GM12878 (cell line): Measurements from ENCODE around the gene MLLT3. TPM values are rescaled to one million over a fixed set of nuclear protein-coding genes. Genes with fewer than 3 reads are reported as not detected.

Experiments
- ATAC-seq: fragments of 200-7000 bp; cut with Tn5 transposase; 3 replicates; pipeline ENCODE4 v1.9.1; 2020; ENCODE audit warnings: mild to moderate bottlenecking, moderate library complexity
- BruUV-seq: library from RNA; stranded (reverse); fragments of 400-500 nt; replicated peaks from 2 replicates; lab custom pipeline; 2021; lab: Mats Ljungman, UMichigan
- CTCF ChIA-PET: fragments of 300-600 bp; sonication (Branson Sonifier 250); formaldehyde crosslinking; extraction: SDS; loops from one replicate; lab custom pipeline; 2021; ENCODE audit warnings: inconsistent platforms; lab: Yijun Ruan, JAX
- POLR2A ChIA-PET: fragments of 350-600 bp; formaldehyde crosslinking; extraction: SDS; loops from one replicate; lab custom pipeline; 2021; ENCODE audit warnings: inconsistent platforms; lab: Charles Lee
- RAD21 ChIA-PET: fragments of 300-600 bp; sonication (Branson Sonifier 250); formaldehyde crosslinking; loops from one replicate; lab custom pipeline; 2023; ENCODE audit warnings: antibody characterized with exemption; ENCODE audit not compliant: unreplicated experiment; lab: Charles Lee
- SMC1A ChIA-PET: fragments of 300-600 bp; sonication (Branson Sonifier 250); formaldehyde crosslinking; loops from one replicate; lab custom pipeline; 2023; ENCODE audit not compliant: unreplicated experiment, uncharacterized antibody; lab: Charles Lee
- DNase-seq: peaks from one replicate; pipeline ENCODE4 v3.0.0-alpha.2; 2011; ENCODE audit warnings: low read depth, low spot score
- FAIRE-seq: peaks from 3 replicates; lab custom pipeline; 2011; peaks lifted over from hg19 to GRCh38; lab: Jason Lieb, UNC
- H2AFZ ChIP-seq: 2 replicates; pipeline ENCODE4 v1.6.0; 2011; ENCODE audit warnings: low read depth, low read length, control low read depth; ENCODE audit not compliant: control insufficient read depth
- H3K27ac ChIP-seq: 2 replicates; pipeline ENCODE4 v1.5.1; 2011; ENCODE audit warnings: control low read depth; ENCODE audit not compliant: control insufficient read depth, insufficient read depth
- H3K27me3 ChIP-seq, 2 experiments: replicated peaks in 1 of 2; 2 replicates each; pipeline versions ENCODE4 v1.6.0 to v1.6.1; 2011; ENCODE audit warnings: low read length in 1 of 2; ENCODE audit not compliant: control insufficient read depth in 2 of 2, insufficient read depth in 2 of 2
- H3K36me3 ChIP-seq, 2 experiments: 2 replicates each; pipeline ENCODE4 v1.5.1; 2011; ENCODE audit warnings: low read length in 1 of 2; ENCODE audit not compliant: control insufficient read depth in 2 of 2, insufficient read depth in 2 of 2
- H3K4me1 ChIP-seq: 2 replicates; pipeline ENCODE4 v1.6.1; 2011; ENCODE audit warnings: mild to moderate bottlenecking, low read length, moderate library complexity, mixed read lengths; ENCODE audit not compliant: control insufficient read depth, insufficient read depth
- H3K4me2 ChIP-seq: 2 replicates; pipeline ENCODE4 v1.6.0; 2011; ENCODE audit warnings: control low read depth; ENCODE audit not compliant: control insufficient read depth, insufficient read depth
- H3K4me3 ChIP-seq: fragments of 200-600 bp; sonication (generic); 2 replicates; pipeline ENCODE4 v1.5.1; 2016
- H3K79me2 ChIP-seq: 2 replicates; pipeline ENCODE4 v1.6.0; 2011; ENCODE audit warnings: low read length; ENCODE audit not compliant: control insufficient read depth, insufficient read depth
- H3K9ac ChIP-seq: 2 replicates; pipeline ENCODE4 v1.8.0; 2011; ENCODE audit warnings: low read length, control low read depth, mixed read lengths; ENCODE audit not compliant: control insufficient read depth, insufficient read depth
- H3K9me3 ChIP-seq: replicated peaks from 3 replicates; pipeline ENCODE4 v1.5.1; 2011; ENCODE audit warnings: mild to moderate bottlenecking, low read length; ENCODE audit not compliant: control insufficient read depth, insufficient read depth
- H4K20me1 ChIP-seq: 2 replicates; pipeline ENCODE4 v1.6.0; 2011; ENCODE audit not compliant: control insufficient read depth, insufficient read depth
- ASH2L ChIP-seq: fragments of 300-600, 200-600 bp; sonication (generic); IDR thresholded peaks from 2 replicates; pipeline ENCODE4 v1.6.1; 2017; ENCODE audit warnings: low read depth, mild to moderate bottlenecking, borderline replicate concordance
- BMI1 ChIP-seq: fragments of 450-650 bp; IDR thresholded peaks from 2 replicates; pipeline ENCODE4 v1.6.1; 2016; ENCODE audit warnings: mild to moderate bottlenecking, moderate library complexity, borderline replicate concordance
- CBX5 ChIP-seq: sonication (generic); IDR thresholded peaks from 2 replicates; pipeline ENCODE4 v1.6.1; 2016; ENCODE audit warnings: low read depth, moderate library complexity, mild to moderate bottlenecking, inconsistent platforms
- CREB1 ChIP-seq: IDR thresholded peaks from 2 replicates; pipeline ENCODE4 v1.6.1; 2012; ENCODE audit warnings: low read depth, mild to moderate bottlenecking, inconsistent platforms
- IRF4 ChIP-seq: IDR thresholded peaks from 2 replicates; pipeline ENCODE4 v1.6.1; 2011; ENCODE audit warnings: low read depth, low read length
- MEF2B ChIP-seq: fragments of 450-650 bp; IDR thresholded peaks from 2 replicates; pipeline ENCODE4 v1.6.1; 2018; ENCODE audit warnings: mild to moderate bottlenecking, moderate library complexity; ENCODE audit not compliant: partially characterized antibody, poor library complexity, severe bottlenecking
- MXI1 ChIP-seq: fragments of 150-350 bp; IDR thresholded peaks from 2 replicates; pipeline ENCODE4 v1.6.1; 2011; ENCODE audit warnings: low read depth, mild to moderate bottlenecking, inconsistent platforms, low read length, improper control_type of control experiment
- MYC ChIP-seq: IDR thresholded peaks from 2 replicates; pipeline ENCODE4 v1.6.1; 2011; ENCODE audit warnings: mild to moderate bottlenecking, low read length, moderate library complexity, inconsistent platforms; ENCODE audit not compliant: insufficient read depth, insufficient replicate concordance, insufficient read length, severe bottlenecking
- NBN ChIP-seq: fragments of 450-650 bp; IDR thresholded peaks from 2 replicates; pipeline ENCODE4 v1.6.1; 2016
- NR2C2 ChIP-seq: IDR thresholded peaks from 2 replicates; pipeline ENCODE4 v1.6.1; 2011; ENCODE audit warnings: borderline replicate concordance, low read depth; ENCODE audit not compliant: control insufficient read depth, insufficient read length
- RFX5 ChIP-seq: IDR thresholded peaks from 2 replicates; pipeline ENCODE4 v1.6.1; 2011; ENCODE audit warnings: low read depth, low read length, improper control_type of control experiment
- SREBF2 ChIP-seq: IDR thresholded peaks from 2 replicates; pipeline ENCODE4 v1.6.1; 2012; ENCODE audit warnings: mild to moderate bottlenecking, low read length
- STAT1 ChIP-seq: fragments of 450-650 bp; conservative IDR thresholded peaks from 2 replicates; pipeline ENCODE4 v1.6.1; 2014; ENCODE audit warnings: antibody characterized with exemption, mild to moderate bottlenecking
- ZBED1 ChIP-seq: IDR thresholded peaks from 2 replicates; pipeline ENCODE4 v1.6.1; 2016; ENCODE audit warnings: borderline replicate concordance
- ZZZ3 ChIP-seq: IDR thresholded peaks from 2 replicates; pipeline ENCODE4 v1.6.1; 2011; ENCODE audit warnings: low read depth; ENCODE audit not compliant: control insufficient read depth, insufficient read length
- WGBS: methylation state at CpG from one replicate; pipeline ENCODE4 v1.1.6; 2016; ENCODE audit warnings: low lambda C conversion rate; ENCODE audit not compliant: insufficient replicate concordance, insufficient coverage; ENCODE audit errors: missing lambda C conversion rate; 5-methylcytosine and 5-hydroxymethylcytosine counted together
- in situ Hi-C: fragments of 300-500 bp; cut with MboI; formaldehyde crosslinking; loops from 9 replicates; pipeline ENCODE4 v1.14.3; 2018; ENCODE audit warnings: mixed read lengths
- intact Hi-C: fragments of 100-400 bp; cut with micrococcal nuclease; formaldehyde crosslinking; loops from one replicate; pipeline ENCODE4 v1.14.2; 2022; ENCODE audit not compliant: unreplicated experiment
- polyA plus RNA-seq, 11 experiments: library from polyadenylated mRNA; depleted of rRNA in 4 of 11; unstranded in 6 of 11; stranded (reverse) in 5 of 11; fragments of >200 nt; fragmentation: Nextera tagmentation in 4 of 11; fragmentation: Illumina TruSeq in 1 of 11; extraction: Ambion mirVana in 4 of 11; extraction: Trizol in 1 of 11; gene quantifications; 1 replicate in 1 of 11; 2 replicates in 10 of 11; pipeline versions ENCODE4 v1.2.1 to v1.2.3, GENCODE V29; 2011 to 2016; ENCODE audit warnings: inconsistent platforms in 2 of 11, missing spikeins in 2 of 11, low read depth in 1 of 11
- total RNA-seq, 4 experiments: library from RNA; depleted of rRNA in 3 of 4; stranded (reverse); fragments of >200 nt in 3 of 4; fragmentation: Illumina TruSeq in 1 of 4; extraction: Trizol in 1 of 4; gene quantifications; 2 replicates each; pipeline versions ENCODE4 v1.2.1 to v1.2.3, GENCODE V29; 2013 to 2021
- TF ChIP-seq, protein P1 (sequence below): IDR thresholded peaks from 2 replicates; pipeline ENCODE4 v1.6.1; 2011; ENCODE audit warnings: borderline replicate concordance, low read depth, mild to moderate bottlenecking, moderate library complexity, mixed read lengths, low read length; ENCODE audit not compliant: insufficient read depth; ENCODE audit errors: extremely low read length
- TF ChIP-seq, protein P2 (sequence below): IDR thresholded peaks from 2 replicates; pipeline ENCODE4 v1.6.1; 2012; ENCODE audit warnings: low read length, inconsistent platforms
- TF ChIP-seq, protein P3 (sequence below): IDR thresholded peaks from 2 replicates; pipeline ENCODE4 v1.6.1; 2011; ENCODE audit warnings: mild to moderate bottlenecking, low read depth, low read length, moderate library complexity; ENCODE audit not compliant: insufficient replicate concordance
- TF ChIP-seq, protein P4 (sequence below): IDR thresholded peaks from 2 replicates; pipeline ENCODE4 v1.6.1; 2011; ENCODE audit warnings: low read depth, mild to moderate bottlenecking, low read length, moderate library complexity, borderline replicate concordance; ENCODE audit errors: extremely low read depth

The MLLT3 gene
- total and polyA plus RNA-seq, 10 of the 15 experiments (the other 5 are each of a cell fraction or from before 2014, with no cell fraction given): 17.7 to 72.3 (median 35.6) TPM

DNA sequence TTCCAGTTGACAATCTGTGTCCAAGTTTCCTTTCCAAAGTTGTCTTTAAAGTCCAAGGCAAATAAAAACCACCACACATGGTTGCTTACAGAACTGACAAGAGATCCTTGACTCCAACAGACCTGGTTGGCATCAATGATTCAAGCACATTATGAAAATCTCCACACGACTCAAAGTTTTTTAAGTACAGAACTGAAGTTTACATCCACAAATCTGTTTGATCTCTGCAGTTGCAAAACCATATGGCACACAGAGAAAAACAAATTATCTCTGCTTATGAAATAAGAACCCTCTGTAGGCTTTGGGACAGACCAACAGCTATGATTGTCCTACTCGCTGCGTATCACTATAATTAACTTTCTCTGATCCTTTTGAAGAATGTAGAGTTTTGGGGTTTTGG lies 60.8 kb downstream of the MLLT3 start (continued):
- TF ChIP-seq, protein P1, sequence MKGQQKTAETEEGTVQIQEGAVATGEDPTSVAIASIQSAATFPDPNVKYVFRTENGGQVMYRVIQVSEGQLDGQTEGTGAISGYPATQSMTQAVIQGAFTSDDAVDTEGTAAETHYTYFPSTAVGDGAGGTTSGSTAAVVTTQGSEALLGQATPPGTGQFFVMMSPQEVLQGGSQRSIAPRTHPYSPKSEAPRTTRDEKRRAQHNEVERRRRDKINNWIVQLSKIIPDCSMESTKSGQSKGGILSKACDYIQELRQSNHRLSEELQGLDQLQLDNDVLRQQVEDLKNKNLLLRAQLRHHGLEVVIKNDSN: no peak
- no peak for TF ChIP-seq ASH2L
- TF ChIP-seq CREB1: no peak
- TF ChIP-seq NBN: no peak
- no peak for TF ChIP-seq STAT1
- TF ChIP-seq IRF4: no peak
- TF ChIP-seq, protein P2, sequence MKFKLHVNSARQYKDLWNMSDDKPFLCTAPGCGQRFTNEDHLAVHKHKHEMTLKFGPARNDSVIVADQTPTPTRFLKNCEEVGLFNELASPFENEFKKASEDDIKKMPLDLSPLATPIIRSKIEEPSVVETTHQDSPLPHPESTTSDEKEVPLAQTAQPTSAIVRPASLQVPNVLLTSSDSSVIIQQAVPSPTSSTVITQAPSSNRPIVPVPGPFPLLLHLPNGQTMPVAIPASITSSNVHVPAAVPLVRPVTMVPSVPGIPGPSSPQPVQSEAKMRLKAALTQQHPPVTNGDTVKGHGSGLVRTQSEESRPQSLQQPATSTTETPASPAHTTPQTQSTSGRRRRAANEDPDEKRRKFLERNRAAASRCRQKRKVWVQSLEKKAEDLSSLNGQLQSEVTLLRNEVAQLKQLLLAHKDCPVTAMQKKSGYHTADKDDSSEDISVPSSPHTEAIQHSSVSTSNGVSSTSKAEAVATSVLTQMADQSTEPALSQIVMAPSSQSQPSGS: no peak
- no peak for TF ChIP-seq ZZZ3
- no peak for TF ChIP-seq BMI1

DNA sequence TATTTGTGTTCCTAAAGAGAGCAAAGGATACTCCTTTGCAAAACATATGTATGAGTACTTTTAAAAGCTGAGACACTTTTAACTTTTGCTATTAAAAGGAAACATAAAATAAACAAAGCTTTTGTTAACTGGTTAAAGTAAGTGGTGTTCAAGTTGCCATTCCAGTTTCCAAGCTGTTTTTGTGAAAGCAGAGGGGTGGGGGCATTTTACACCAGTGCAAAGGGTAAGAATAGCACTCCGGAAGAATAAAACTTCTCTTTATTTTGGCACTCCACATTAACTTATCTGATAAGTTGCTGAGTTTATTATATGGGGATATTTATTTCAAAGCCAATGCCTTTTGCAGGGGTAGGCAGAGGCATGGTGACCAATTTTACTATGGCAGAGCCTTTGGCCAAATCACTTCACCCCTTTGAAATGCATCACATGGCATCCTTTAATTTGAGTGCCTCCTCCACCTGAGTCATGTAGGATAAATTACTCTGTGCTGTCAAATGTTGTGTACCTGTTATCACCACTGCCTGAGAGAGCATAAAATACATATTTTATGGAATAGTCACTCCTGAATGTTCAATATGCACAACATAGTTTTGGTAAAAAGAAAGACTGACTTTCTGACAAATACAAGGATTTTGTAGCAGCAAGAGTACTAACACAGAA lies 62.9 kb downstream of the MLLT3 start:
- ChIA-PET RAD21 (interaction anchor here (1.0 to 2.6 kb wide), 4 partner anchors 58 to 95 kb away, joined by 3 to 11 read pairs (median 3); partner anchors contain the start of gene MLLT3), SMC1A (interaction anchor here (0.8 to 2.1 kb wide), 11 partner anchors 9 to 91 kb away, joined by 3 to 7 read pairs (median 4); no protein-coding TSS in a partner anchor), CTCF (interaction anchor here (1.0 to 1.5 kb wide), 4 partner anchors 10 to 121 kb away, joined by 3 to 5 read pairs (median 4); no protein-coding TSS in a partner anchor), POLR2A (interaction anchor here (0.5 to 1.1 kb wide), 4 partner anchors 11 to 60 kb away, joined by 3 read pairs; no protein-coding TSS in a partner anchor)
- Histone ChIP-seq H3K4me3 (no peak overlapping the region), H3K9ac (no peak overlapping the region; the same call in 1 of the 2 replicates), H3K27ac (no peak overlapping the region; the same call in 1 of the 2 replicates), H3K9me3 (no peaks in the 10 kb centered on the region), H3K4me2 (no peak overlapping the region), H3K27me3 (no peaks in the 10 kb centered on the region), H2AFZ (no peak overlapping the region), H3K36me3 (no peaks in the 10 kb centered on the region), H3K79me2 (peaks cover 65% of the 10 kb centered on the region), H4K20me1 (no peaks in the 10 kb centered on the region), H3K4me1 (peaks cover 25% of the 10 kb centered on the region)
- DNase-seq: no peak
- intact Hi-C loops: no loop called here
- 96% methylated on average over 1 of the region's 1 CpG for WGBS
- ATAC-seq: no peak
- in situ Hi-C loops: no loop called here
- FAIRE-seq: no peak
- no TSS peak for BruUV-seq
- no peak for TF ChIP-seq CBX5
- no peak for TF ChIP-seq MEF2B
- no peak for TF ChIP-seq NR2C2
- TF ChIP-seq RFX5: no peak
- no peak for TF ChIP-seq ASH2L
- TF ChIP-seq, protein P3, sequence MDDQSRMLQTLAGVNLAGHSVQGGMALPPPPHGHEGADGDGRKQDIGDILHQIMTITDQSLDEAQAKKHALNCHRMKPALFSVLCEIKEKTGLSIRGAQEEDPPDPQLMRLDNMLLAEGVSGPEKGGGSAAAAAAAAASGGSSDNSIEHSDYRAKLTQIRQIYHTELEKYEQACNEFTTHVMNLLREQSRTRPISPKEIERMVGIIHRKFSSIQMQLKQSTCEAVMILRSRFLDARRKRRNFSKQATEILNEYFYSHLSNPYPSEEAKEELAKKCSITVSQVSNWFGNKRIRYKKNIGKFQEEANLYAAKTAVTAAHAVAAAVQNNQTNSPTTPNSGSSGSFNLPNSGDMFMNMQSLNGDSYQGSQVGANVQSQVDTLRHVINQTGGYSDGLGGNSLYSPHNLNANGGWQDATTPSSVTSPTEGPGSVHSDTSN: no peak
- TF ChIP-seq MYC: no peak
- TF ChIP-seq, protein P4, sequence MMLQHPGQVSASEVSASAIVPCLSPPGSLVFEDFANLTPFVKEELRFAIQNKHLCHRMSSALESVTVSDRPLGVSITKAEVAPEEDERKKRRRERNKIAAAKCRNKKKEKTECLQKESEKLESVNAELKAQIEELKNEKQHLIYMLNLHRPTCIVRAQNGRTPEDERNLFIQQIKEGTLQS: no peak
- no peak for TF ChIP-seq ZBED1
- no peak for TF ChIP-seq SREBF2
- no peak for TF ChIP-seq MXI1
